Measurements from ENCODE around the gene BCAT1.

The BCAT1 gene

GRCh38 chr12:24904871-24905270 is 44.0 kb downstream of the BCAT1 start:
- no peak for TF ChIP-seq CTCF (IDR thresholded peaks at IDR 0.05)
- H3K27me3 Mint-ChIP-seq (ENCODE audit: low read depth, poor library complexity) = peaks cover 12% of the 10 kb centered on the region
- no peak overlapping the region for H3K4me3 Mint-ChIP-seq
- H3K4me1 Mint-ChIP-seq = peaks cover 27% of the 10 kb centered on the region
- no peak overlapping the region for H3K27ac Mint-ChIP-seq
- no peak for DNase-seq
- no peaks in the 10 kb centered on the region for H3K9me3 Mint-ChIP-seq
- peaks cover 16% of the 10 kb centered on the region for H3K36me3 Mint-ChIP-seq (ENCODE audit: low read depth)

GRCh38 chr12:24903329-24904088 is 45.4 kb downstream of the BCAT1 start:
- DNase-seq = no peak
- Mint-ChIP-seq H3K4me1 (peaks cover 27% of the 10 kb centered on the region), H3K4me3 (peak overlapping the region; percentile 89), H3K36me3 (ENCODE audit: low read depth) (peaks cover 21% of the 10 kb centered on the region), H3K27ac (no peak overlapping the region), H3K27me3 (ENCODE audit: low read depth, poor library complexity) (peaks cover 12% of the 10 kb centered on the region), H3K9me3 (no peaks in the 10 kb centered on the region)
- no peak for TF ChIP-seq CTCF (IDR thresholded peaks at IDR 0.05)

- no peak for TF ChIP-seq CTCF (IDR thresholded peaks at IDR 0.05)
- Mint-ChIP-seq H3K4me1 (peaks cover 27% of the 10 kb centered on the region), H3K4me3 (peak overlapping the region; percentile 89), H3K27me3 (ENCODE audit: low read depth, poor library complexity) (peaks cover 12% of the 10 kb centered on the region), H3K9me3 (no peaks in the 10 kb centered on the region), H3K36me3 (ENCODE audit: low read depth) (peaks cover 25% of the 10 kb centered on the region), H3K27ac (no peak overlapping the region)
- peak; percentile 42 for DNase-seq
Observed at GRCh38 chr12:24902511-24903328, 46.2 kb downstream of the BCAT1 start.

GRCh38 chr12:24901576-24902461 is 47.1 kb downstream of the BCAT1 start:
- Mint-ChIP-seq H3K4me3 (peak overlapping the region; percentile 89), H3K27me3 (ENCODE audit: low read depth, poor library complexity) (peaks cover 12% of the 10 kb centered on the region), H3K9me3 (no peaks in the 10 kb centered on the region), H3K4me1 (peaks cover 27% of the 10 kb centered on the region), H3K36me3 (ENCODE audit: low read depth) (peaks cover 29% of the 10 kb centered on the region), H3K27ac (no peak overlapping the region)
- peak; percentile 37 for DNase-seq
- TF ChIP-seq CTCF (IDR thresholded peaks at IDR 0.05) = no peak

GRCh38 chr12:24900196-24900595 is 48.7 kb downstream of the BCAT1 start:
- no peaks in the 10 kb centered on the region for H3K9me3 Mint-ChIP-seq
- H3K27ac Mint-ChIP-seq = no peak overlapping the region
- peaks cover 34% of the 10 kb centered on the region for H3K36me3 Mint-ChIP-seq (ENCODE audit: low read depth)
- peaks cover 30% of the 10 kb centered on the region for H3K4me1 Mint-ChIP-seq
- no peak for TF ChIP-seq CTCF (IDR thresholded peaks at IDR 0.05)
- no peak for DNase-seq
- H3K4me3 Mint-ChIP-seq = no peak overlapping the region
- H3K27me3 Mint-ChIP-seq (ENCODE audit: low read depth, poor library complexity) = peaks cover 12% of the 10 kb centered on the region
